Memory B cell (primary cell): Measurements from ENCODE around the gene ALCAM.

ENCODE experiments used
- ATAC-seq: fragments of 150-1000 bp; cut with Tn5 transposase; 2 replicates; pipeline ENCODE4 v1.10.0; 2021; ENCODE audit warnings: low read depth, mild to moderate bottlenecking, moderate library complexity
- DNase-seq, 2 donors: peaks; one replicate each; pipeline ENCODE4 v3.0.0; 2022; ENCODE audit warnings: low spot score in 2 of 2
- H3K27ac Mint-ChIP-seq: one replicate; pipeline ENCODE4 v1.8.0; 2022; ENCODE audit warnings: mild to moderate bottlenecking, moderate library complexity, mixed read lengths
- H3K27me3 Mint-ChIP-seq: one replicate; pipeline ENCODE4 v1.8.0; 2022; ENCODE audit warnings: mixed read lengths
- H3K36me3 Mint-ChIP-seq: one replicate; pipeline ENCODE4 v1.8.0; 2022; ENCODE audit warnings: mild to moderate bottlenecking, mixed read lengths
- H3K4me1 Mint-ChIP-seq: one replicate; pipeline ENCODE4 v1.8.0; 2022; ENCODE audit warnings: mixed read lengths
- H3K4me3 Mint-ChIP-seq: one replicate; pipeline ENCODE4 v1.8.0; 2022; ENCODE audit warnings: mild to moderate bottlenecking, moderate library complexity, mixed read lengths
- H3K9me3 Mint-ChIP-seq: one replicate; pipeline ENCODE4 v1.8.0; 2022; ENCODE audit warnings: mixed read lengths

Gene ALCAM

DNA sequence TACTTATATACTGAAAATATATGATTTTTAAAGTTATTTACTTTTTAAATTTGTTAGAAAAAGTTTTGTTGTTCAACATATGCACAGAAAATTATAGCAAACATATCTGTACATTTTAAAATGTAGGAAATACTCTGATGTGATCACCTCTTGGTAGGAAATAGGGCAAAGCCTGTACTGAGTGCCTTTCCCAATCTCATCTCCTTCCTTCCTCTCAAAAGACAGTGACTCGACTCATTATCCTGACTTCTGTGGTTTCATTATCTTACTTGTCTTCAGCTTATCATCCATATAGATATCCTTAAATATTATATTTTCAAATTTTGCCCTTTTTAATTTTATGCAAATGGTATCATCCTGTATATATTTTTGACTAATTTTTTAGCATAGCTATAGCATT lies 18.4 kb upstream of the ALCAM start:
- H3K9me3 Mint-ChIP-seq = no peaks in the 10 kb centered on the region
- DNase-seq (no peak), ATAC-seq (no peak)
- H3K27me3 Mint-ChIP-seq = no peaks in the 10 kb centered on the region
- H3K27ac Mint-ChIP-seq = no peak overlapping the region
- no peak overlapping the region for H3K4me3 Mint-ChIP-seq
- H3K36me3 Mint-ChIP-seq = no peaks in the 10 kb centered on the region
- H3K4me1 Mint-ChIP-seq = peaks cover 7% of the 10 kb centered on the region

DNA sequence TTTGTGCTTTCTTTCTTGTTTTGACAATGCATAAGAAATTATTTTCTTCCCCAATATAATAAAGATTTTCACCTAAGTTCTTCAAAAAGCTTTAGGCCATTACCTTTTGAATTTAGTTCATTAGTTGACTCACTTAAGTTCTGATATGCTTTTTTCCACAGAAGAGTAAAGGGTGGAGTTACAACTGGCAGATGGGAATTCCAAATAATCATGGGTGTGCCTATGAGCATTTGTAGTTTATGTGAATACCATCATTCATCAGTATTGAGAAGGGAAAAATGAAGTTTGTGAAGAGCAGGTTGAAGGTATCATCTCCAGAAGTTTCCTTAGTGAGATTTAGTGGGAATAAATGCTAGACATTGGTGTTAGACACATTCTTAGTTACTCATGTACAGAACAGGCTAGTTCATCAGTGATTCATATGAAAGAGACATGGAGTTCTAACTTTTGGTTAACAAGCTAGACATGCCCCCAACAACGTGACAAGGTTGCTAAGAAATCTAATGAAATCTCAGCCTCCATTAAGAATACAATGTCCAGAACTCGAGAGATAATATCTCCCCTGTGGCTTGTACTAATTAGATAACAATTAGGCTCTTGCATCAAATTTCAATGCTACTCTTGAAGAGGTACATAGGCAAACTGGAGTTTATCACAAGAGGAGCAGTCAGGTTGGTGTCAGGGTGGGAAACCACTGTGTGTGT lies 16.9 kb upstream of the ALCAM start:
- Mint-ChIP-seq H3K27ac (no peak overlapping the region), H3K9me3 (no peaks in the 10 kb centered on the region), H3K27me3 (peaks cover 7% of the 10 kb centered on the region), H3K36me3 (no peaks in the 10 kb centered on the region), H3K4me1 (peaks cover 14% of the 10 kb centered on the region), H3K4me3 (no peak overlapping the region)
- no peak for DNase-seq
- no peak for ATAC-seq

DNA sequence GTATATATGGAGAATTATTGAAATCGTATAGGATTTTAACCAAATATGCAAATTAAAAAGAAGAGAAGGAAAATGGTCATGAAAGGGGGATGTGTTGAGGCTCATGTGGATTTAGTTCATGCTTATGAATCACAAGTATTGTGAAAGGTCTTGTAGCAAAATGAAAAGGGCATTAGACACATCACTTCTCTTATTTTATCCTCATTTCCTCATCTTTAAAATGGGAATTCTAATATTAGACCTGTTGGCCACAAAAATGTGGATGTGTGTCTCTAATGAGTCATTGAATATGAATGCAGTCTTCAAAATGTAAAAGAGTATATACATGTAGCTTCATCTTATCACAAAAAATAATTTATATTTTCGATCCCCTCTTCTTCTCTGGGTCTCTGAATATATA lies 14.9 kb upstream of the ALCAM start:
- no peak overlapping the region for H3K27ac Mint-ChIP-seq
- H3K4me1 Mint-ChIP-seq = peaks cover 20% of the 10 kb centered on the region
- no peak overlapping the region for H3K4me3 Mint-ChIP-seq
- no peak for DNase-seq
- ATAC-seq = no peak
- peaks cover 7% of the 10 kb centered on the region for H3K27me3 Mint-ChIP-seq
- H3K36me3 Mint-ChIP-seq = no peaks in the 10 kb centered on the region
- H3K9me3 Mint-ChIP-seq = no peaks in the 10 kb centered on the region

DNA sequence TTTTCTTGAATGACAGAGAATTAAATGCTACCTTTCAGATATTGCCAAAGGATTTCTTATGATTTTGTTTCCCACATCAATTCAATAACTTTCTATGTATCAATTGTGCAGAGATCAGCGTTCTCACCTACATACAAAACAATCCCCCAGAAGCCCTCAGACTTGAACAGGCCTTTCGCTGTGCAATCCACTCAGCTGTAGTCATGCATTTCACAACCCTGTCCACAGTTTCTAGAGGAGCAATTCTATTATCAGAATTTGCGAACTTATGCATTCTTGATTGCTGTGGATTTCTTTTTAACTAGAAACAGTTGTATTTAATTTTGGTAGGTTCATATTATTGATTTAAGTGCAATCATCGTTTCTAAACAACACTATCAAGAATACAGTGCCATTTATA lies 13.7 kb upstream of the ALCAM start:
- no peak for DNase-seq
- peaks cover 14% of the 10 kb centered on the region for H3K4me1 Mint-ChIP-seq
- peaks cover 7% of the 10 kb centered on the region for H3K27me3 Mint-ChIP-seq
- H3K36me3 Mint-ChIP-seq = no peaks in the 10 kb centered on the region
- no peak for ATAC-seq
- H3K4me3 Mint-ChIP-seq = no peak overlapping the region
- H3K27ac Mint-ChIP-seq = no peak overlapping the region
- H3K9me3 Mint-ChIP-seq = no peaks in the 10 kb centered on the region

DNA sequence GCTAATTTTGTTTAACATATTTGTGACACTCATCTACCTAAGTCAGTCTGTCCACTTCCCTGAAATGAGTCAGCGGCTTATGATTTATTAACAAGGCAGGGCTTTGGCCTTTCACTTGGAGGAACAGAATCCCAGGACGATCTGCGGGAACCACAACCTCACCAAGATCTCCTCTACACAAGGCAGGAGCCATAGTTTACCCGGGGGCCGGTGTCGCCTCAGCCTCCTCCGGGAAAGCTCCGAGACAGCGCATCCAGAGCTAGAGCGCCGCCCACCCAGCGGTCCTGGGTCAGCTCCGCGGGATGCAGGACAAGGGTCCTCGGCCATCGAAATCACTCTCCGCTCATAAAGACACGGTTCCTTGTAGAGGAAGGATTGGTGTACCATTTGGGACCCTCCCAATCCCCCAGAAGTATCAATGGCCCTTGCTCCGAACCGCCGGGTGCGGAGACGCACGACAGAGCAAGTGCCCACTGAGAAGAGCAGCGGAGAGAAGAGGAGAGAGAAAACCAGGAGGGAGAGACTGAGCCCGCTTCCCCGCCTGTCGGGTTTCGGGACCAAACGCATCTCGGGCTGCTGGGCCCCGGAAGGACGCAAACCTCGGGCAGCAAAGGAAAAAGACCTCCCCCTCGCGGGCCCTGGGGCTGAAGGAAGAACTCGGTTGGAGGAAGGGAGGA lies 13.1 kb upstream of the ALCAM start:
- DNase-seq (peak in 1 of 2 donors; percentile 16), ATAC-seq (peak; percentile 32)
- Mint-ChIP-seq H3K9me3 (no peaks in the 10 kb centered on the region), H3K36me3 (no peaks in the 10 kb centered on the region), H3K27me3 (peaks cover 7% of the 10 kb centered on the region), H3K27ac (no peak overlapping the region), H3K4me3 (peak overlapping the region; percentile 73), H3K4me1 (peaks cover 12% of the 10 kb centered on the region)

DNA sequence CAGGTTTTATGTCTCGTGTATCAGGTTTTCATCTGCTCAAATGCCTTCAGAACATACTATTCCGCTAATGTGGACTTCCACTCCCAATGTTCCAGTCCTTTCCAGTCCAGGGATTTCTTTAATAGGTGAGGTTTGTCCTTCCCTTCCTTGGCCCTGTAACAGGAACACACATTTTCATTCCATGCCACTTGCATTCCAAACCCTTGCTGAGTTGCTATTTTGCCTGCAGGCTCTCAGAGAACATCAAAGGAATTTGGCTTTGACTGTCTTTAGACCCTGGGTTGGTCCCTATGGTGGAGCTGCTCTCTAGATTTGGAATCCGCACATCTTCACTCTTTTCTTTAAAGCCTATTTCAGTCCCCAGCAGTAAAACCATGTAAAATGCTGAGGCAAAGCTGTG lies 12.3 kb upstream of the ALCAM start:
- Mint-ChIP-seq H3K36me3 (no peaks in the 10 kb centered on the region), H3K27me3 (peaks cover 7% of the 10 kb centered on the region), H3K9me3 (no peaks in the 10 kb centered on the region), H3K4me3 (peak overlapping the region; percentile 73), H3K4me1 (peaks cover 12% of the 10 kb centered on the region), H3K27ac (no peak overlapping the region)
- ATAC-seq = no peak
- no peak for DNase-seq

DNA sequence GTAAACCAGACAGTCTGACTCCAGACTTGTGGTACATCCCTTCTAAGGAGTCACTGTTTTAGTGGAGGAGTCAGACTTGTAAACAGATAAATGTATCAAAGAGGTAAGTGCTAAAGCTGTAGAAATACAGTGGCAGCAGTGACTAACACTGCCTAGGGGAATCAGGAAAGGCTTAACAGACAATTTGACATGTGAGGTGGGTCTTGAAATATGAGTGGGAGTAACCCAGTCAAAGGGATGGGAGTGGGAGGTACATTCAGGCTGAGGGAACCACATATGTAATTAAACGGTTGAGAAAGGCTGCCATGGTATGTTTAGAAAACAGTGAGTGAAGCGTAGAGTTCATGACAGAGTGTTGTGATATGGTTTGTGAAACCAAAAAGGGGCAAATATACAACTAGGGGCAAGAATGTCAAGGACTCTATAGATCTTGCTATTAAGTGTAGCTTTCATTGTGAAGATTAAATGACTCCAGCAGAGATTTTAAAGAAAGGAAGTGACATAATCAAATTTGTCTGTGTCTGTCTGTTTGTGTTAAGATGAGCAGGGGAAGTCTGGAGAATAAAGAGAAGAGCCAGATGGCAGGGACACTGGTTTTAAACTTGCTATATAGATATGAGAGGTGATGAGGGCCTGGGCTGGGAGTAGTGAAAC lies 11.2 kb upstream of the ALCAM start:
- H3K4me3 Mint-ChIP-seq = no peak overlapping the region
- no peak overlapping the region for H3K27ac Mint-ChIP-seq
- peaks cover 7% of the 10 kb centered on the region for H3K27me3 Mint-ChIP-seq
- H3K4me1 Mint-ChIP-seq = peaks cover 12% of the 10 kb centered on the region
- no peaks in the 10 kb centered on the region for H3K9me3 Mint-ChIP-seq
- no peak for DNase-seq
- no peaks in the 10 kb centered on the region for H3K36me3 Mint-ChIP-seq
- no peak for ATAC-seq

DNA sequence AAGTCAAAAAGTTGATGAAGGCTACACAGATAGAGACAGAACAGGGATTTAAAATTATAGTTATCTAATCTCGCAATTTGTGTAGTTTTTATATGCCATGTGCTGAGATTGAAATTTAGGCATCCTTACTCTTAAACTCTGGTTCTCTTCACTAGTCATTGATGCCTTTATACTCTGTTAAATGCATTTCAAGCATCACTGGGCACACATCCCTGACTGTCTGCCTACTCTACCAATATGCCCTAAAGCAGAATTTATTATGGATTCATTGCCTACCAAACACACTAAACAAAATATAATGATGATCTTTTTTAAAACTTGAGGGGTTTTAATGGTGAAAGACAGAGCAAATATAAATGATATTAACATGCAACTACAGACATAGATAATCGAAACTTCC lies 10.3 kb upstream of the ALCAM start:
- H3K27ac Mint-ChIP-seq = no peak overlapping the region
- no peaks in the 10 kb centered on the region for H3K9me3 Mint-ChIP-seq
- H3K4me1 Mint-ChIP-seq = peaks cover 12% of the 10 kb centered on the region
- no peak for ATAC-seq
- no peaks in the 10 kb centered on the region for H3K36me3 Mint-ChIP-seq
- no peak for DNase-seq
- H3K4me3 Mint-ChIP-seq = no peak overlapping the region
- H3K27me3 Mint-ChIP-seq = peaks cover 7% of the 10 kb centered on the region

DNA sequence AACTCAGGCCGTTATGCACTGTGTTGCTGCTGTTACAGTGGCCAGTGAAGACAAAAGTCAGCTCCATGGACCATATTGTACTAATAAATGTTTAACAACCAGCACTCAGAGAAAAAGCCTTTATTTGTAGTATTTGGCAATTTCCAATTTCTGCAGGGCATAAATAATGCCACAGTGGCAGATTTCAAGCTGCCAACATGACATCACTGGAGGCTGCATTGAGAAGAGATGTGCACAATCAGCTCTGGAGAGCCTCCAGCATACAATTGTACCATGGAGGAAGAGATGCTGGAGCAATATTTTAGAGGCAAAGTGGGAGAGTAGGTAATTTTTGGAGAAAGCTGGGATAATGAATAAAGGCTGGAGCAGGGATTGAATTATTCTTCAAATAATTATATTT lies 9.7 kb upstream of the ALCAM start:
- peaks cover 12% of the 10 kb centered on the region for H3K4me1 Mint-ChIP-seq
- DNase-seq = no peak
- no peak overlapping the region for H3K4me3 Mint-ChIP-seq
- no peak for ATAC-seq
- no peaks in the 10 kb centered on the region for H3K9me3 Mint-ChIP-seq
- no peak overlapping the region for H3K27ac Mint-ChIP-seq
- H3K27me3 Mint-ChIP-seq = peaks cover 7% of the 10 kb centered on the region
- no peaks in the 10 kb centered on the region for H3K36me3 Mint-ChIP-seq

DNA sequence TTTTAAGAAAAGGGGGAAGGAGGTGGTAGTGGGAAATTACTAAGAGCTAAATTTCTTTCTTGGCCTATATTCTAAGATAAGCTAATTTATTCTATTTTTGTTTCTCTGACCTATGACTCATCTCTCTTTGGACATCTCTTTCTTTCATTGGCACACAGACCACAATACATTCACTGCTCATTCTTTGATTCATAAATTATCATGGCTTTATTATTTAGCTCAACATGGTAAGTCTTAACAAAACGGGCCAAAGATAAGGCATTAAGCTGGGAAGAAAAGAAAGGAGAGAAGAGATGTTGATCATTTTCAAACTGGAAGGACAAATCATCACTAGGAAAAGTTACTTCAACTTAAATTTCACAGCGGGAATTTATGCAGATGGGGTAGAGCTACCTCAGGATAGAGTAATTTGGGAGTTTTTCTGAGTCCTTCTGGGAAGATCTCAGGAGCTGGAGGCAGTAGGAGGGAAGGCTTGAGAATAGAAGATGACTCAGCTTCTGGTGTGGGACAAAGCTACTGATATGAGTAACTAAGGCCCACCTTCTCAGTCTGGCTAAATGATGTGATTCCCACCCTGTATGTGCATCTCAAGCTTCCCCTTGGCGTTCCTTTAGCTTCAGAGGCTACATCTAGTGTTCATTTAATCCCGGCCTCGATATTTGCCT lies 7.5 kb upstream of the ALCAM start:
- Mint-ChIP-seq H3K4me1 (peaks cover 8% of the 10 kb centered on the region), H3K9me3 (no peaks in the 10 kb centered on the region), H3K27ac (no peak overlapping the region), H3K4me3 (no peak overlapping the region), H3K27me3 (peaks cover 4% of the 10 kb centered on the region), H3K36me3 (no peaks in the 10 kb centered on the region)
- DNase-seq (no peak), ATAC-seq (no peak)

DNA sequence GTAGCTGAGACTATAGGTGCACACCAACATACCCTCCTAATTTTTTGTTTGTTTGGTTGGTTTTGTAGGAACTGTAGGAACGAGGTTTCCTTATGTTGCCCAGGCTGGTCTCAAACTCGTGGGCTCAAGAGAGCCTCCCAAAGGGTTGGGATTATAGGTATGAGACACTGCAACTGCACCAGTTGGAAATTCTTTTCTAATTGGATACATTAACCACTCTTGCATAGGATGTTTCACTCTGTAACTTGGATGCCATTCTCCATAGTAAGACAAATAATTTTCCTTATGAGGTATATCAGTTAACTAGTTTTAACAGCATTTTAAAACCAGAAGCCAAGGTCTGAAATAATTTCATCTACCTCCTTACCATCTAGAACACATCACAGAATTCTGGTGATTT lies 6.7 kb upstream of the ALCAM start:
- Mint-ChIP-seq H3K27ac (no peak overlapping the region), H3K9me3 (no peaks in the 10 kb centered on the region), H3K36me3 (no peaks in the 10 kb centered on the region), H3K27me3 (no peaks in the 10 kb centered on the region), H3K4me3 (no peak overlapping the region), H3K4me1 (peaks cover 9% of the 10 kb centered on the region)
- DNase-seq (no peak), ATAC-seq (no peak)

DNA sequence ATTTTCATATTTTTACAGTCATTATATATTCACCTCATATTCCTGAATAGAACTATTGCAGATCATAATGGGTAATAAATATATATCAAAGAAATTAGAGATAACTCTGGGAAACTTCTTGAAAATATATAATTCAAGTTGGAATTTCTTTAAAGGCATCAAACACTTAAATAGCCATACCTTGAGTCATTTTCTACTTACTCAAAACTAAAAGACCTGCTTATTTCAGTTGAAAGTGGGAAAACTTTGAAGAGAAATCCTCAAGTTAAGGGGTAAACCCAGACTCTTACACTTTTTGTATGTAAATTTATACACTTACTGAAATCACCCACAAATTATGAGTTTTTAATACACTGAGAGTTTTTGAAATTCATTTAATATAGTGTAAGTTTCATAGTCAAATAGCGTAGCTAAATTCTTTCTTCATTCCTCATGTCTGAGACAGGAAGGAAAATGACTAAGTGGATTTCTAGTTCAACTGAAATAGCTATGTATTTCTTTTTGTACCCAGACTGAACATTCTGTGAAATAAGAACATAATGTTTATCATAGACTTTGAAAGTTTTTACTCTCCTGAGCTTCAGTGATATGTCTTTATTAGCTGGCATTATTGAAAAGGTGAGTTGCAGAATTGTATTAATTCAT lies 4.6 kb upstream of the ALCAM start:
- Mint-ChIP-seq H3K4me1 (peaks cover 13% of the 10 kb centered on the region), H3K27ac (no peak overlapping the region), H3K36me3 (no peaks in the 10 kb centered on the region), H3K4me3 (no peak overlapping the region), H3K9me3 (no peaks in the 10 kb centered on the region), H3K27me3 (no peaks in the 10 kb centered on the region)
- no peak for DNase-seq
- ATAC-seq = no peak

DNA sequence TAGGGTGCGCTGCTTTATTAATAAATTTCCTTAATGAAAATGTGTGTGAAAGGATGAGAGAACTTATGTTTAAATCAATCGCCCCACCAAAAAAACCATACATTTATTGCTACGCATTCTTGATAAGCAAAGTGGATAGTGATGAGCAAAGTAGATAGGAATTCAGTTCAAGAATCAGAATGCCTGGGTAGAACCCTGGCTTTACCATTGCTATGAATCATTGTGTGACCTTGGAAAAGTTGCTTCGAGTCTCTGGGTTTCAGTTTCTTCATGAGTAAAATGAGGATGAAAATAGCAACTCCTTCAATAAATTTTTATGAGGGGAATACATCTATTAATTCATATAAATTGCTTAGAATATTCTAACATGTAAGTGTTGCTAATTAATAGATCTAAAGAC lies 2.6 kb upstream of the ALCAM start:
- ATAC-seq = no peak
- Mint-ChIP-seq H3K27me3 (no peaks in the 10 kb centered on the region), H3K4me3 (no peak overlapping the region), H3K4me1 (peaks cover 18% of the 10 kb centered on the region), H3K36me3 (no peaks in the 10 kb centered on the region), H3K27ac (no peak overlapping the region), H3K9me3 (no peaks in the 10 kb centered on the region)
- DNase-seq = no peak

DNA sequence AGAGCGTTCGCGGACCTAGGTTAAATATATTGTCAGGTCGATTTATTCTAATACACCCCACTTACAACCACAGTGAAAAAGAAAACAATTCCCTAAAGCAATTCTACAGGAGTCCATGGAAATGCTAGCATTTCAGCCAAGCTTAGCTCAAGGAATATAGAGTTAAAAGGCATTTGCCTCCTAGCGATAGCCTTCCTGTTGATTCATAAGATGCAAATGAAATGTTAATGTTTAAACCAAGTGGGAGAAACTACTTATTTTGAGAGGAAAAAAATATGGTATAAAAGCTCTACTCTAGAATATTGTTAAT lies 1.7 kb upstream of the ALCAM start:
- Mint-ChIP-seq H3K36me3 (no peaks in the 10 kb centered on the region), H3K27ac (no peak overlapping the region), H3K27me3 (no peaks in the 10 kb centered on the region), H3K4me1 (peaks cover 22% of the 10 kb centered on the region), H3K9me3 (no peaks in the 10 kb centered on the region), H3K4me3 (peak overlapping the region; percentile 97)
- no peak for ATAC-seq
- no peak for DNase-seq
